ENCODE measurements around the gene RBM20.

GRCh38 chr10:110852947-110853346 is 208.8 kb downstream of the RBM20 start:
- TF ChIP-seq CTCF (IDR thresholded peaks at IDR 0.05) (no peak), POLR2A (IDR thresholded peaks at IDR 0.05) (no peak)
